Colonic mucosa (tissue), 4 donors: ENCODE results near the gene DAND5. TPM values are rescaled to one million over a fixed set of nuclear protein-coding genes. Genes with fewer than 3 reads are reported as not detected.
A peak's percentile ranks its signal among the peaks of the same experiment; 100 is the strongest.

Experiments used
- DNase-seq: peaks from one replicate; pipeline ENCODE4 v3.0.0-alpha.2; 2020
- H3K27ac ChIP-seq: fragments of 200-600 bp; one replicate; pipeline ENCODE4 v1.8.0; 2021
- H3K27me3 ChIP-seq: fragments of 200-600 bp; one replicate; pipeline ENCODE4 v1.8.0; 2021
- H3K36me3 ChIP-seq: fragments of 200-600 bp; one replicate; pipeline ENCODE4 v1.8.0; 2021
- H3K4me1 ChIP-seq: fragments of 200-600 bp; one replicate; pipeline ENCODE4 v1.8.0; 2021; ENCODE audit warnings: mild to moderate bottlenecking
- H3K4me3 ChIP-seq: fragments of 200-600 bp; one replicate; pipeline ENCODE4 v1.8.0; 2021
- H3K9ac ChIP-seq, 2 donors: one replicate each; pipeline ENCODE4 v1.7.0; 2013; ENCODE audit warnings: control low read depth in 2 of 2, low read depth in 2 of 2, low read length in 2 of 2
- H3K9me3 ChIP-seq: fragments of 200-600 bp; one replicate; pipeline ENCODE4 v1.8.0; 2021
- CTCF ChIP-seq: fragments of 200-600 bp; IDR thresholded peaks from one replicate; pipeline ENCODE4 v1.8.0; 2022; ENCODE audit warnings: antibody characterized with exemption, mild to moderate bottlenecking
- intact Hi-C: fragments of 100-400 bp; cut with DNase I; formaldehyde crosslinking; loops from one replicate; pipeline ENCODE4 v1.14.1; 2022
- total RNA-seq, 2 donors: library from RNA; stranded (reverse); fragmentation: NEBNext Ultra II Directional in 1 of 2; extraction: Animal tissue kit (Norgen Biotek cat#: 25700) in 1 of 2; gene quantifications; one replicate each; pipeline ENCODE4 v1.2.1, GENCODE V29; 2021
- donor health status: healthy.
- donor health status: DM: no; HTN: no; CAD: no.
- donor health status: DM: no; HTN: no; CAD: no.

The DAND5 gene
- total RNA-seq, 2 donors from 2014 or later = 0.19 to 0.27 TPM

- H3K9ac ChIP-seq = peak overlapping the region; percentile 30 to 55
- DNase-seq = no peak
- H3K4me1 ChIP-seq = no peaks in the 10 kb centered on the region
- intact Hi-C loops = no loop called here
- H3K4me3 ChIP-seq = no peak overlapping the region
- H3K27me3 ChIP-seq = no peaks in the 10 kb centered on the region
- no peak overlapping the region for H3K27ac ChIP-seq
- H3K9me3 ChIP-seq = no peaks in the 10 kb centered on the region
- TF ChIP-seq CTCF = no peak
- no peaks in the 10 kb centered on the region for H3K36me3 ChIP-seq
Observed at GRCh38 chr19:12997967-12998940, 28.9 kb downstream of the DAND5 start.

GRCh38 chr19:13001166-13001501, 31.8 kb downstream of the DAND5 start:
- Histone ChIP-seq H3K27me3 (no peaks in the 10 kb centered on the region), H3K36me3 (no peaks in the 10 kb centered on the region)

GRCh38 chr19:13001502-13002165, 32.3 kb downstream of the DAND5 start:
- intact Hi-C loops = no loop called here
- Histone ChIP-seq H3K4me1 (no peaks in the 10 kb centered on the region), H3K36me3 (no peaks in the 10 kb centered on the region), H3K27me3 (no peaks in the 10 kb centered on the region), H3K4me3 (no peak overlapping the region), H3K9ac (peak overlapping the region; percentile 12 to 13), H3K27ac (peak overlapping the region; percentile 61), H3K9me3 (no peaks in the 10 kb centered on the region)
- no peak for TF ChIP-seq CTCF
- DNase-seq = no peak

More at GRCh38 chr19:13001166-13001501, 31.8 kb downstream of the DAND5 start:
- H3K9me3 ChIP-seq = no peaks in the 10 kb centered on the region
- TF ChIP-seq CTCF = no peak
- DNase-seq = no peak
- H3K27ac ChIP-seq = peak overlapping the region; percentile 61
- peak overlapping the region; percentile 12 to 13 for H3K9ac ChIP-seq
- no peak overlapping the region for H3K4me3 ChIP-seq
- no peaks in the 10 kb centered on the region for H3K4me1 ChIP-seq
- intact Hi-C loops = no loop called here

DNA sequence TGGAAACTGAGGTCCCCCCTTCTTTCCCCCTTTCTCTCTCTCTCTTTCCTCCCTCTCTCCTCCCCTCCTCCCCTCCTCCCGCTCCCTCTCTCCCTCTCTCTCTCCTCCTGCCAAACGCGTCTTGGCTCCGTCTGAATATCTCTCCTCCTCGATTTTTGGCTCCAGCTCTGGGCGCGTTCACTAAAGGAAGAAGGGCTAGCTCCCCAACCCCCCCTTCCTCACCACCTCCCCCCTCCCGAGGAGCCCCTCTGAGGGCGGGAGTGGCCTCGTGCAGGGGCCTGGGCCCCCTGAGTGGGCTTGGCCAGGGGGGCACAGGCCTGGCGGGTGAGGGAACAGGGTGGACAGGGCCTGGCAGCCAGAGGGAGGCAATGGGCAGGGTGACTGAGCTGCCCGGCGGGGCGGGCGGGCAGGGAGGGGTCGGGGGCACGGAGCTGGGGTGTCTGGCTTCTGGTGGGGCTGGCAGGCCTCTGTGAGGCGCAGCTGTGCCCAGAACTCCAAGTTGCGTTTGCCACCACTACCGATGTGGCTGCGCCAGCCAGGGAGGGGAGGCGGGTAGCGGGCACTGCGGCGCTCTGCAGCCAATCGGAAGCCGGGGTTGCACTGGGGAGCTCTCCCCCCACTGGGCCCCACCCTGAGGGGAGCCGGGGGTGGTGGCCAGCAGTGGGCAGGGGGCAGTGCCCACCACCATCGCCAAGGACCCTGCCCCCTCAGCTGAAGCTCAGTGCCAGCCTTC, 33.0 kb downstream of the DAND5 start:
- no peaks in the 10 kb centered on the region for H3K9me3 ChIP-seq
- no peak for DNase-seq
- H3K4me3 ChIP-seq = no peak overlapping the region
- H3K27ac ChIP-seq = peak overlapping the region; percentile 61
- H3K27me3 ChIP-seq = no peaks in the 10 kb centered on the region
- intact Hi-C loops = no loop called here
- no peaks in the 10 kb centered on the region for H3K4me1 ChIP-seq
- TF ChIP-seq CTCF = no peak
- H3K36me3 ChIP-seq = no peaks in the 10 kb centered on the region
- no peak overlapping the region for H3K9ac ChIP-seq

- Histone ChIP-seq H3K9me3 (no peaks in the 10 kb centered on the region), H3K27ac (no peak overlapping the region), H3K4me1 (no peaks in the 10 kb centered on the region), H3K36me3 (no peaks in the 10 kb centered on the region), H3K4me3 (no peak overlapping the region), H3K27me3 (no peaks in the 10 kb centered on the region), H3K9ac (no peak overlapping the region)
- intact Hi-C loops = no loop called here
- no peak for TF ChIP-seq CTCF
- peak; percentile 19 for DNase-seq
Observed at GRCh38 chr19:13003081-13003480, 33.7 kb downstream of the DAND5 start.
